Measurements from ENCODE around the gene CCAR1. TPM values are rescaled to one million over a fixed set of nuclear protein-coding genes. Genes with fewer than 3 reads are reported as not detected.
"Not testable (repeated sequence)": the region's sequence is repeated elsewhere in the genome, so short reads cannot be mapped to it uniquely, and the experiment has no call there.

CCAR1 gene
- polyA plus RNA-seq, 1 donor: 86.8 TPM

DNA sequence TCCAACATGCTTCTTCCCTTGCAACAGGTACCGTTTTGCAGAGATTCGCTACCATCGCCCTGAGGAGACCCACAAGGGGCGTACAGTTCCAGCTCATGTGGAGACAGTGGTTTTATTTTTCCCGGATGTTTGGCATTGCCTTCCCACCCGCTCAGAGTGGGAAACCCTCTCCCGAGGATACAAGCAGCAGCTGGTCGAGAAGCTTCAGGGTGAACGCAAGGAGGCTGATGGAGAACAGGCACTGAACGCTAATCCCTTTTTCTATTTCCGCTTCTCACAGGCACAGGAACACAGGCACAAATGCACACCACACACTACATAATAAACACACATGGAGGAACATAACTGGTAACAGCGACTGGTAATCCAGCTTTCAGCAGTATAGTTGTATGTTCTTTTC, 35.2 kb downstream of the CCAR1 start:
- peaks cover 74% of the 10 kb centered on the region for H3K36me3 ChIP-seq (ENCODE audit: control insufficient read depth, insufficient read depth, low read length)
- no peaks in the 10 kb centered on the region for H3K4me1 ChIP-seq (ENCODE audit: control insufficient read depth, insufficient read depth, low read length)
- DNase-seq: no peak
- no CpG with 5 or more reads among the region's 12 CpGs for WGBS (ENCODE audit: insufficient coverage, low lambda C conversion rate)
- H3K27me3 ChIP-seq (ENCODE audit: control insufficient read depth, insufficient read depth, low read length): no peaks in the 10 kb centered on the region
- no peak overlapping the region for H3K4me3 ChIP-seq (ENCODE audit: low read length)
- no peak overlapping the region for H3K27ac ChIP-seq (ENCODE audit: low read length)
- H3K9me3 ChIP-seq (ENCODE audit: control insufficient read depth, low read depth, low read length): no peaks in the 10 kb centered on the region

DNA sequence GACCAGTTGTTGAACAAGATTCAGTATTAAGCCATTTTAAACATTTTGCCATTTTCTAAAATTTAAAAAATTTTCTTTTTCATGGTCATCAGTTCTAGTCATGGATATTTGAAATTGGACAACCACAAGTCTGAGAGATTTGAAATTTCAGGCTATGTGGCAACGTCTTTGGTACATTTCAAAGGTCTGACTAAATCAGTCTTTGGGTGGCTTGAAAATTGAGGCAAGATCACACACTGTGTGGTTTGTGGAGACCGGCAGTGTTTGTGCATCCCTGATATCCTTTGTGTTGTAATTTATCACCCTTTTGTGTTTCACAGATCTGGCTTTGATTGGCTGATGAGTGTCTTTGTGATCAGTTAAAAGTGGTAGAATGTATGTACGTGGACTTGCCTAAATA, 35.7 kb downstream of the CCAR1 start:
- Histone ChIP-seq H3K4me1 (ENCODE audit: control insufficient read depth, insufficient read depth, low read length) (no peaks in the 10 kb centered on the region), H3K4me3 (ENCODE audit: low read length) (no peak overlapping the region), H3K9me3 (ENCODE audit: control insufficient read depth, low read depth, low read length) (no peaks in the 10 kb centered on the region), H3K36me3 (ENCODE audit: control insufficient read depth, insufficient read depth, low read length) (peaks cover 72% of the 10 kb centered on the region), H3K27me3 (ENCODE audit: control insufficient read depth, insufficient read depth, low read length) (no peaks in the 10 kb centered on the region), H3K27ac (ENCODE audit: low read length) (no peak overlapping the region)
- WGBS (ENCODE audit: insufficient coverage, low lambda C conversion rate): no CpG with 5 or more reads among the region's 3 CpGs
- no peak for DNase-seq

DNA sequence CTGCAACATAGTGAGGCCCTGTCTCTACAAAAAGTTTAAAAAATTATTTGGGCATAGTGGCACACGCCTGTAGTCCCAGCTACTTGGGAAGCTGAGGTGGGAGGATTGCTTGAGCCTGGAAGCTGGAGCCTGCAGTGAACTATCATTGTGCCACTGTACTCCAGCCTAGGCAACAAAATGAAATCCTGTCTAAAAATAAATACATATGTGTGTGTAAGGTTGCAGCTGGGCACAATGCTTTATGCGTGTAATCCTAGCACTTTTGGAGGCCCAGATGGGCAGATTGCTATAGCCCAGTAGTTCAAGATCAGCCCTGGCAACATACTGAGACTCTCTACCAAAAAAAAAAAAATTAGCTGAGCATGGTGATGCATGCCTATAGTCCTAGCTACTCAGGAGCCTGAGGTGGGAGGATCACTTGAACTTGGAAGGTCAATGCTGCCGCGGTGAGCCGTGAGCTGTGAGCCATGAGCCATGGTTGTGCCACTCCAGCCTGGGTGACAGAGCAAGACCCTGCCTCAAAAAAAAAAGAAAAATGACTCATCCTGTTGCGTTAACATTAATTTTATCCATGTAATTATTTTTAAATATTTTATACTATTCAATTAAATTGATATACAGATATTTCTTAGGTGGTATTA, 38.3 kb downstream of the CCAR1 start:
- H3K27me3 ChIP-seq (ENCODE audit: control insufficient read depth, insufficient read depth, low read length): no peaks in the 10 kb centered on the region
- no peak for DNase-seq
- WGBS (ENCODE audit: insufficient coverage, low lambda C conversion rate): 100% methylated on average over 2 of the region's 6 CpGs
- H3K9me3 ChIP-seq (ENCODE audit: control insufficient read depth, low read depth, low read length): no peaks in the 10 kb centered on the region
- no peak overlapping the region for H3K4me3 ChIP-seq (ENCODE audit: low read length)
- H3K36me3 ChIP-seq (ENCODE audit: control insufficient read depth, insufficient read depth, low read length): peaks cover 78% of the 10 kb centered on the region
- no peak overlapping the region for H3K27ac ChIP-seq (ENCODE audit: low read length)
- H3K4me1 ChIP-seq (ENCODE audit: control insufficient read depth, insufficient read depth, low read length): no peaks in the 10 kb centered on the region

DNA sequence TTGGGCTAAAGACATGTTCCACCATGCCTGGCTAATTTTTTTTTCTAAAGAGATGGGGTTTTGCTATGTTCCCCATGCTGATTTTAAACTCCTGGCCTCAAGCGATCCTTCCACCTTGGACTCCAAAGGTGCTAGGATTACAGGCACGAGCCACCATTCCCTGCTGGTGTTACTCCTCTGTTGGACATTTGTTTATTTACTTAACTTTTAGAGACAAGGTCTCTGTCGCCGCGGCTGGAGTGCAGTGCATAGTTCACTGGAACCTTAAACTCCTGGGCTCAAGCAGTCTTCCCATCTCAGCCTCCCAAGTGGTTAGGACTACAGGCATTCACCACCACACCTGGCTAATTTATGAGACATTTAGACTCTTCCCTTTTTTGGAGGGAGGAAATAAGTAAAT, 38.9 kb downstream of the CCAR1 start:
- WGBS (ENCODE audit: insufficient coverage, low lambda C conversion rate): no CpG with 5 or more reads among the region's 5 CpGs
- H3K27me3 ChIP-seq (ENCODE audit: control insufficient read depth, insufficient read depth, low read length): no peaks in the 10 kb centered on the region
- H3K4me1 ChIP-seq (ENCODE audit: control insufficient read depth, insufficient read depth, low read length): no peaks in the 10 kb centered on the region
- peaks cover 80% of the 10 kb centered on the region for H3K36me3 ChIP-seq (ENCODE audit: control insufficient read depth, insufficient read depth, low read length)
- H3K9me3 ChIP-seq (ENCODE audit: control insufficient read depth, low read depth, low read length): no peaks in the 10 kb centered on the region
- no peak overlapping the region for H3K27ac ChIP-seq (ENCODE audit: low read length)
- no peak for DNase-seq
- H3K4me3 ChIP-seq (ENCODE audit: low read length): no peak overlapping the region

DNA sequence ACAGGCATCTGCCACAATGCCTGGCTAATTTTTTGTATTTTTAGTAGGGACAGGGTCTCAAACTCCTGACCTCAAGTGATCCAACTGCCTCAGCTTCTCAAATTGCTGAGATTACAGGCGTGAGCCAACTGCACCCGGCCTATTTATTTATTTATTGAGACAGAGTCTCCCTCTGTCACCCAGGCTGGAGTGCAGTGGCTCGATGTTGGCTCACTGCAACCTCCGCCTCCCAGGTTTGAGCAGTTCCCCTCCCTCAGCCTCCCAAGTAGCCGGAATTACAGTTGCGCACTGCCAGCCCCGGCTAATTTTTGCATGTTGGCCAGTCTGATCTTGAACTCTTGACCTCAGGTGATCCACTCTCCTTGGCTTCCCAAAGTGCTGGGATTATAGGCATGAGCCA, 46.4 kb downstream of the CCAR1 start:
- peaks cover 77% of the 10 kb centered on the region for H3K36me3 ChIP-seq (ENCODE audit: control insufficient read depth, insufficient read depth, low read length)
- no CpG with 5 or more reads among the region's 7 CpGs for WGBS (ENCODE audit: insufficient coverage, low lambda C conversion rate)
- not testable (repeated sequence) for H3K9me3 ChIP-seq (ENCODE audit: control insufficient read depth, low read depth, low read length); H3K4me3 ChIP-seq (ENCODE audit: low read length); DNase-seq; H3K27ac ChIP-seq (ENCODE audit: low read length); H3K4me1 ChIP-seq (ENCODE audit: control insufficient read depth, insufficient read depth, low read length); H3K27me3 ChIP-seq (ENCODE audit: control insufficient read depth, insufficient read depth, low read length)

DNA sequence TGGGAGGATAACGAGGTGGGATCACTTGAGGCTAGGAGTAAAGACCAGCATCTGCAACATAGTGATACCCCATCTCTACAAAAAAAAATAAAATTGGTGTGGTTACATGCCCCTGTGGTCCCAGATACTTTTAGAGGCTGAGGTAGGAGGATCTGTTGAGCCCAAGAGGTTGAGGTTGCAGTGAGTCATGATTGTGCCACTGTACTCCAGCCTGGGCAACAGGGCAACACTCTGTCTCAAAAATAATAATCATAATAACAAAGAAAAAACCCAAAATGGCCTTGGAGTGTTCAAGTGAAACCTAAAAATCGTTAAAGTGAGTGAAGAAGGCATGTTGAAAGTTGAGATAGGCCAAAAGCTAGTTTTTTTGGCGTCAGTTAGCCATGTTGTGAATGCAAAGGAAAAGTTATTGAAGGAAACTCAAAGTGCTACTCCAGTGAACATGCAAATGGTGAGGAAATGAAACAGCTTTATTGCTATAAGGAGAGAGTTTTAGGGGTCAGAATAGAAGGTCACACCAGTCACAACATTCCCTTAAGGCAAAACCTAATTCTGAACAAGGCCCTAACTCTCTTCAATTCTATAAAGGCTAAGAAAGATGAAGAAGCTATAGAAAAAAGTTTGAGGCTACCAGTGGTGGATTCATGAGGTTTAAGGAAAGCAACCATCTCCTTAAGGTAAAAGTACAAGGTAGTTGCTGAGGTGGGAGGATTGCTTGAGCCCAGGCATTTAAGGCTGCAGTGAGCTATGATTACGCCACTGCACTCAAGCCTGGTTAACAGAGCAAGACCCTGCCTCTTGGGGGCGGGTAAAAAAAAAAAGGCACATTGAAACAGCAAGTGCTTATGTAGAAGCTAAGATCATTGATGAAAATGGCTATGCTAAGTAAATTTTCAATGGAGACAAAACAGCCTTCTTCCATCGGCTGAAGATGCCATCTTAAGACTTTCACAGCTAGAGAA, 60.9 kb downstream of the CCAR1 start:
- H3K27ac ChIP-seq (ENCODE audit: low read length): no peak overlapping the region
- WGBS (ENCODE audit: insufficient coverage, low lambda C conversion rate): 90% methylated on average over 2 of the region's 6 CpGs
- H3K9me3 ChIP-seq (ENCODE audit: control insufficient read depth, low read depth, low read length): no peaks in the 10 kb centered on the region
- H3K4me3 ChIP-seq (ENCODE audit: low read length): no peak overlapping the region
- H3K36me3 ChIP-seq (ENCODE audit: control insufficient read depth, insufficient read depth, low read length): peaks cover 67% of the 10 kb centered on the region
- H3K4me1 ChIP-seq (ENCODE audit: control insufficient read depth, insufficient read depth, low read length): no peaks in the 10 kb centered on the region
- H3K27me3 ChIP-seq (ENCODE audit: control insufficient read depth, insufficient read depth, low read length): no peaks in the 10 kb centered on the region
- DNase-seq: peak in 1 of 2 donors; percentile 5

DNA sequence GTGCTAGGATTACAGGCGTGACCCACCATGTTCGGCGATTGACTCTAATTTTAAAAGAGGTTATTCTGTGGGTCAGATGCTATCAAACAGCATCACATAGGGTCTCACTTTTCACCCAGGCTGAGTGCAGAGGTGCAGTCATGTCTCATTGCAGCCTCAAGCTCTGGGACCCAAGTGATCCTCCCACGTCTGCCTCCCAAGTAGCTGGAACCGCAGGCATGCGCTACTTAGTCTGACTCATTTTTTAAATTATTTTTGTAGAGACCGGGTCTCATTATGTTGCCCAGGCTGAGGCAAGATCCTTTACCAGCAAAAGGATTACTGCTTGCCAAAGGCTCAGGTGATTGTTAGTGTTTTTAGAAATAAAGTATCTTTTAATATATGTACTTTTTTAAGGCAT, 63.4 kb downstream of the CCAR1 start:
- H3K27ac ChIP-seq (ENCODE audit: low read length): no peak overlapping the region
- H3K9me3 ChIP-seq (ENCODE audit: control insufficient read depth, low read depth, low read length): no peaks in the 10 kb centered on the region
- no CpG with 5 or more reads among the region's 7 CpGs for WGBS (ENCODE audit: insufficient coverage, low lambda C conversion rate)
- no peak for DNase-seq
- peaks cover 74% of the 10 kb centered on the region for H3K36me3 ChIP-seq (ENCODE audit: control insufficient read depth, insufficient read depth, low read length)
- no peaks in the 10 kb centered on the region for H3K27me3 ChIP-seq (ENCODE audit: control insufficient read depth, insufficient read depth, low read length)
- no peaks in the 10 kb centered on the region for H3K4me1 ChIP-seq (ENCODE audit: control insufficient read depth, insufficient read depth, low read length)
- H3K4me3 ChIP-seq (ENCODE audit: low read length): no peak overlapping the region

DNA sequence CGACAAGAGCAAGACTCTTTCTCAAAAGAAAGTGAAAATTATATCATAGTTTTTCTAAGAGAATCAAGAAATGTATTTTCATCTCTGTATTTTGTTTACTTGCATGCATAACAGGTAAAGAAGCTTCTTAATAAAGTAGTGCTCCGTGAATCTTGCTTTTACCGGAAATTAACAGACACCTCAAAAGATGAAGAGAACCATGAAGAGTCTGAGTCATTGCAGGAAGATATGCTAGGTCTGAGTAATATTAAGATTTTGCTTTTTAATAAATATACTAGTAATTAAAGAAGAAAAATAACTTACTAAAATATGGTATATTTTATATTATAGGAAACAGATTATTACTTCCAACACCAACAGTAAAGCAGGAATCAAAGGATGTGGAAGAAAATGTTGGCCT, 66.8 kb downstream of the CCAR1 start:
- Histone ChIP-seq H3K9me3 (ENCODE audit: control insufficient read depth, low read depth, low read length) (no peaks in the 10 kb centered on the region), H3K27ac (ENCODE audit: low read length) (no peak overlapping the region), H3K4me1 (ENCODE audit: control insufficient read depth, insufficient read depth, low read length) (no peaks in the 10 kb centered on the region), H3K4me3 (ENCODE audit: low read length) (no peak overlapping the region), H3K36me3 (ENCODE audit: control insufficient read depth, insufficient read depth, low read length) (peaks cover 72% of the 10 kb centered on the region), H3K27me3 (ENCODE audit: control insufficient read depth, insufficient read depth, low read length) (no peaks in the 10 kb centered on the region)
- 94% methylated on average over 2 of the region's 3 CpGs for WGBS (ENCODE audit: insufficient coverage, low lambda C conversion rate)
- DNase-seq: no peak

DNA sequence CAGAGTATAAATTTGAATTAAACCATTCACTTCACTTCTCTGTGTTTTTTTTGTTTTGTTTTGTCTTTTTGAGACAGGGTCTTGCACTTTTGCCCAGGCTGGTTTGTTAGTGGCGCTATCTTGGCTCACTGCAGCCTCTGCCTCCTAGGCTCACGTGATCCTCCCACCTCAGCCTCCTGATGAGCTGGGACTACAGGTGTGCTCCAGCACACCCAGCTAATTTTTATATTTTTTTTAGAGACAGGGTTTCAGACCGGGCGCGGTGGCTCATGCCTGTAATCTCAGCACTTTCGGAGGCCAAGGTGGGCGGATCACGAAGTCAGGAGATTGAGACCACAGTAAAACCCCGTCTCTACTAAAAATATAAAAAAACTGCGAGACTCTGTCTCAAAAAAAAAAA, 69.4 kb downstream of the CCAR1 start:
- no peak for DNase-seq
- H3K36me3 ChIP-seq (ENCODE audit: control insufficient read depth, insufficient read depth, low read length): peaks cover 67% of the 10 kb centered on the region
- no peak overlapping the region for H3K27ac ChIP-seq (ENCODE audit: low read length)
- no peaks in the 10 kb centered on the region for H3K4me1 ChIP-seq (ENCODE audit: control insufficient read depth, insufficient read depth, low read length)
- H3K9me3 ChIP-seq (ENCODE audit: control insufficient read depth, low read depth, low read length): no peaks in the 10 kb centered on the region
- H3K4me3 ChIP-seq (ENCODE audit: low read length): no peak overlapping the region
- no peaks in the 10 kb centered on the region for H3K27me3 ChIP-seq (ENCODE audit: control insufficient read depth, insufficient read depth, low read length)
- WGBS (ENCODE audit: insufficient coverage, low lambda C conversion rate): 100% methylated on average over 3 of the region's 10 CpGs

DNA sequence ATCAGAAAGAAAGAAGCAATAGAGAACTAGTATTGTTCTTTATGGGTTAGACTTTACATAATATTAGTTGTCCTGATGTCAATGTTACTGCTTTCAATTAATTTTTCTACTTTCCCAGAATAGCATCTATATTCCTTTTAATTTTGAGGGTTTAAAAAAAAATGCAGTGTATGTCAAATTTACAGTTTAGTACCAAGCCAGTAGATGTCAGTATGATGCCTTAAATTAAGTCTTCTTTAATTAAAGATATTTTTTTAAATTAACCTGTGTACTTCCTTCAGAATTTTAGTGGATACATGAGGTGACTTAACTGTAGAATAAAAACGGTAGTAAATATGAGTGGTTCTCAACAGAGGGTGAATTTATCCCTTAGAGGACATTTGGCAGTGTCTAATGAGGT, 71.1 kb downstream of the CCAR1 start:
- Histone ChIP-seq H3K27ac (ENCODE audit: low read length) (no peak overlapping the region), H3K4me1 (ENCODE audit: control insufficient read depth, insufficient read depth, low read length) (no peaks in the 10 kb centered on the region), H3K9me3 (ENCODE audit: control insufficient read depth, low read depth, low read length) (no peaks in the 10 kb centered on the region), H3K36me3 (ENCODE audit: control insufficient read depth, insufficient read depth, low read length) (peaks cover 60% of the 10 kb centered on the region), H3K27me3 (ENCODE audit: control insufficient read depth, insufficient read depth, low read length) (no peaks in the 10 kb centered on the region), H3K4me3 (ENCODE audit: low read length) (no peak overlapping the region)
- 60% methylated on average over 1 of the region's 1 CpG for WGBS (ENCODE audit: insufficient coverage, low lambda C conversion rate)
- no peak for DNase-seq
